K562 (cell line): ENCODE results near the gene MPDZ. TPM values are rescaled to one million over a fixed set of nuclear protein-coding genes. Genes with fewer than 3 reads are reported as not detected.

ENCODE experiments used
- DACH1 ChIP-seq: fragments of 450-650 bp; IDR thresholded peaks from 2 replicates; pipeline ENCODE4 v1.6.1; 2018; ENCODE audit not compliant: partially characterized antibody
- GABPB2 ChIP-seq: fragments of 250-450 bp; sonication (Bioruptor Pico); conservative IDR thresholded peaks from 2 replicates; pipeline ENCODE4 v1.5.1; 2021; ENCODE audit warnings: mild to moderate bottlenecking
- ILF3 ChIP-seq: fragments of 450-650 bp; IDR thresholded peaks from 2 replicates; pipeline ENCODE4 v1.6.1; 2018; ENCODE audit warnings: antibody characterized with exemption, mild to moderate bottlenecking, moderate library complexity, borderline replicate concordance
- MTF1 ChIP-seq: fragments of 250-450 bp; sonication (Bioruptor Pico); IDR thresholded peaks from 2 replicates; pipeline ENCODE4 v1.9.0; 2021; ENCODE audit warnings: moderate library complexity, mild to moderate bottlenecking, inconsistent platforms, borderline replicate concordance
- MYBL2 ChIP-seq, 2 experiments: fragments of 450-650 bp in 1 of 2; sonication (generic) in 1 of 2; formaldehyde crosslinking in 1 of 2; IDR thresholded peaks; 2 replicates each; pipeline versions ENCODE4 v1.6.1 to v1.8.1; 2017 to 2022; ENCODE audit warnings: borderline replicate concordance in 1 of 2, inconsistent platforms in 1 of 2, low read depth in 1 of 2, mild to moderate bottlenecking in 1 of 2, missing genetic modification reagents in 1 of 2, moderate library complexity in 1 of 2
- POLR2H ChIP-seq: IDR thresholded peaks from 2 replicates; pipeline ENCODE4 v1.6.1; 2016; ENCODE audit warnings: missing genetic modification characterization, low read depth, mild to moderate bottlenecking, control low read depth, missing compliant biosample characterization, moderate library complexity
- PYGO2 ChIP-seq: fragments of 450-650 bp; IDR thresholded peaks from 2 replicates; pipeline ENCODE4 v1.6.1; 2016; ENCODE audit warnings: mild to moderate bottlenecking, missing genetic modification characterization, moderate library complexity, missing compliant biosample characterization
- TRIM25 ChIP-seq: fragments of 450-650 bp; IDR thresholded peaks from 2 replicates; pipeline ENCODE4 v1.7.0; 2016; ENCODE audit warnings: borderline replicate concordance
- XRCC3 ChIP-seq: fragments of 450-650 bp; IDR thresholded peaks from 2 replicates; pipeline ENCODE4 v1.6.1; 2017; ENCODE audit warnings: mild to moderate bottlenecking, moderate library complexity
- ZNF146 ChIP-seq: IDR thresholded peaks from one replicate; pipeline ENCODE4 v1.6.1; 2018; ENCODE audit warnings: missing compliant biosample characterization; ENCODE audit not compliant: unreplicated experiment
- ZNF398 ChIP-seq: fragments of 250-450 bp; sonication (Bioruptor Pico); IDR thresholded peaks from 2 replicates; pipeline ENCODE4 v1.8.0; 2021; ENCODE audit warnings: moderate library complexity, mild to moderate bottlenecking, inconsistent platforms
- ZNF518B ChIP-seq: fragments of 250-450 bp; sonication (Bioruptor Pico); IDR thresholded peaks from 2 replicates; pipeline ENCODE4 v1.5.0; 2021; ENCODE audit warnings: mild to moderate bottlenecking, moderate library complexity
- ZNF57 ChIP-seq: fragments of 450-650 bp; formaldehyde crosslinking; IDR thresholded peaks from 2 replicates; pipeline ENCODE4 v1.4.0; 2020; ENCODE audit warnings: mild to moderate bottlenecking, moderate library complexity
- ZNF79 ChIP-seq: fragments of 250-450 bp; sonication (Bioruptor Pico); IDR thresholded peaks from 2 replicates; pipeline ENCODE4 v1.4.0; 2020; ENCODE audit warnings: low read depth, mild to moderate bottlenecking, moderate library complexity
- polyA plus RNA-seq, 8 experiments: library from polyadenylated mRNA; depleted of rRNA in 4 of 8; stranded (reverse) in 5 of 8; unstranded in 3 of 8; fragments of >200 nt; fragmentation: Nextera tagmentation in 2 of 8; fragmentation: Illumina TruSeq in 1 of 8; extraction: Ambion mirVana in 2 of 8; extraction: Trizol in 1 of 8; gene quantifications; 2 replicates each; pipeline versions ENCODE4 v1.2.1 to v1.2.3, GENCODE V29; 2011 to 2014; ENCODE audit warnings: inconsistent platforms in 1 of 8, missing spikeins in 1 of 8
- total RNA-seq, 7 experiments: library from RNA; depleted of rRNA in 6 of 7; stranded (reverse); fragments of >200 nt in 6 of 7; fragmentation: Illumina TruSeq in 2 of 7; extraction: Trizol in 2 of 7; gene quantifications; 2 replicates each; pipeline versions ENCODE4 v1.2.1 to v1.2.3, GENCODE V29; 2011 to 2021; ENCODE audit warnings: low replicate concordance in 1 of 7
- TF ChIP-seq, protein P1 (sequence below): fragments of 250-450 bp; sonication (Bioruptor Pico); IDR thresholded peaks from 2 replicates; pipeline ENCODE4 v1.5.1; 2021; ENCODE audit warnings: mild to moderate bottlenecking
- TF ChIP-seq, protein P2 (sequence below): sonication (generic); formaldehyde crosslinking; IDR thresholded peaks from 2 replicates; pipeline ENCODE4 v1.8.1; 2023; ENCODE audit warnings: mild to moderate bottlenecking, missing genetic modification reagents, moderate library complexity

MPDZ gene
- total and polyA plus RNA-seq, 9 of the 15 experiments (the other 6 are each of a cell fraction or from before 2014, with no cell fraction given), result 3.9 to 13.2 (median 5.7) TPM

GRCh38 chr9:13268469-13268868 lies 11.0 kb downstream of the MPDZ start (continued):
- TF ChIP-seq XRCC3 (no peak), GABPB2 (CRISPR knock-in tag) (no peak), ILF3 (no peak), MTF1 (CRISPR knock-in tag) (no peak), ZNF398 (CRISPR knock-in tag) (no peak), ZNF146 (no peak), POLR2H (tag) (no peak), ZNF79 (CRISPR knock-in tag) (no peak), DACH1 (peak; percentile 23), TRIM25 (no peak), PYGO2 (tag) (no peak), ZNF518B (CRISPR knock-in tag) (no peak), ZNF57 (no peak), MYBL2 (IDR thresholded peaks at IDR 0.05; ENCODE audit: low read depth) (no peak), MYBL2 (CRISPR knock-in tag; IDR thresholded peaks at IDR 0.05; ENCODE audit: borderline replicate concordance) (no peak)
- TF ChIP-seq, protein P1, sequence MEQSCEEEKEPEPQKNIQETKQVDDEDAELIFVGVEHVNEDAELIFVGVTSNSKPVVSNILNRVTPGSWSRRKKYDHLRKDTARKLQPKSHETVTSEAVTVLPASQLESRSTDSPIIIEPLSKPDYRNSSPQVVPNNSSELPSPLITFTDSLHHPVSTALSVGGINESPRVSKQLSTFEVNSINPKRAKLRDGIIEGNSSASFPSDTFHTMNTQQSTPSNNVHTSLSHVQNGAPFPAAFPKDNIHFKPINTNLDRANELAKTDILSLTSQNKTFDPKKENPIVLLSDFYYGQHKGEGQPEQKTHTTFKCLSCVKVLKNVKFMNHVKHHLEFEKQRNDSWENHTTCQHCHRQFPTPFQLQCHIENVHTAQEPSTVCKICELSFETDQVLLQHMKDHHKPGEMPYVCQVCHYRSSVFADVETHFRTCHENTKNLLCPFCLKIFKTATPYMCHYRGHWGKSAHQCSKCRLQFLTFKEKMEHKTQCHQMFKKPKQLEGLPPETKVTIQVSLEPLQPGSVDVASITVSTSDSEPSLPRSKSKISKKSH (CRISPR knock-in tag), result no peak
- TF ChIP-seq, protein P2, sequence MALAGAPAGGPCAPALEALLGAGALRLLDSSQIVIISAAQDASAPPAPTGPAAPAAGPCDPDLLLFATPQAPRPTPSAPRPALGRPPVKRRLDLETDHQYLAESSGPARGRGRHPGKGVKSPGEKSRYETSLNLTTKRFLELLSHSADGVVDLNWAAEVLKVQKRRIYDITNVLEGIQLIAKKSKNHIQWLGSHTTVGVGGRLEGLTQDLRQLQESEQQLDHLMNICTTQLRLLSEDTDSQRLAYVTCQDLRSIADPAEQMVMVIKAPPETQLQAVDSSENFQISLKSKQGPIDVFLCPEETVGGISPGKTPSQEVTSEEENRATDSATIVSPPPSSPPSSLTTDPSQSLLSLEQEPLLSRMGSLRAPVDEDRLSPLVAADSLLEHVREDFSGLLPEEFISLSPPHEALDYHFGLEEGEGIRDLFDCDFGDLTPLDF, result no peak
